ENCODE data around the gene FYN.

- TF ChIP-seq FOXM1 (IDR thresholded peaks at IDR 0.05; ENCODE audit: borderline replicate concordance) (no peak), ZNF384 (IDR thresholded peaks at IDR 0.05) (no peak)
Measured at GRCh38 chr6:111660531-111660930, 212.7 kb downstream of the FYN start.
